Aorta (tissue), 5 donors: ENCODE results near the gene PDSS2. TPM values are rescaled to one million over a fixed set of nuclear protein-coding genes. Genes with fewer than 3 reads are reported as not detected.

Experiments used
- ATAC-seq: fragments of 200-7000 bp; cut with Tn5 transposase; one replicate; pipeline ENCODE4 v1.9.1; 2022; ENCODE audit warnings: moderate library complexity; ENCODE audit not compliant: low FRiP score
- DNase-seq, 2 donors: peaks; one replicate each; pipeline ENCODE4 v3.0.0-alpha.2; 2020
- H3K27ac ChIP-seq, 2 donors: one replicate each; pipeline ENCODE4 v1.5.1; 2013; ENCODE audit warnings: low read length in 2 of 2, mild to moderate bottlenecking in 2 of 2, moderate library complexity in 2 of 2, control low read depth in 1 of 2, inconsistent platforms in 1 of 2, low read depth in 1 of 2
- H3K27me3 ChIP-seq, 2 donors: one replicate each; pipeline ENCODE4 v1.6.1; 2013; ENCODE audit warnings: control low read depth in 1 of 2, low read length in 1 of 2, mild to moderate bottlenecking in 1 of 2, moderate library complexity in 1 of 2; ENCODE audit not compliant: insufficient read depth in 2 of 2, control insufficient read depth in 1 of 2
- H3K36me3 ChIP-seq, 2 donors: one replicate each; pipeline ENCODE4 v1.6.1; 2013; ENCODE audit warnings: control low read depth in 1 of 2, low read length in 1 of 2, mild to moderate bottlenecking in 1 of 2; ENCODE audit not compliant: insufficient read depth in 2 of 2, control insufficient read depth in 1 of 2
- H3K4me1 ChIP-seq, 2 donors: one replicate each; pipeline ENCODE4 v1.6.1; 2013; ENCODE audit warnings: low read length in 2 of 2, control low read depth in 1 of 2, mild to moderate bottlenecking in 1 of 2, moderate library complexity in 1 of 2; ENCODE audit not compliant: insufficient read depth in 2 of 2, control insufficient read depth in 1 of 2
- H3K4me3 ChIP-seq, 2 donors: one replicate each; pipeline ENCODE4 v1.5.1; 2013; ENCODE audit warnings: low read length in 2 of 2, control low read depth in 1 of 2, mild to moderate bottlenecking in 1 of 2
- H3K9me3 ChIP-seq: one replicate; pipeline ENCODE4 v1.6.1; 2013; ENCODE audit warnings: mild to moderate bottlenecking, low read length; ENCODE audit not compliant: control insufficient read depth
- WGBS, 2 donors: extraction: QIAGEN DNeasy Blood & Tissue Kit; methylation state at CpG; one replicate each; pipeline ENCODE4 v1.1.7; 2013; 5-methylcytosine and 5-hydroxymethylcytosine counted together
- intact Hi-C, 2 donors: fragments of 100-400 bp; cut with DNase I; formaldehyde crosslinking; loops; one replicate each; pipeline versions ENCODE4 v1.14.2 to v1.15.0; 2022
- polyA plus RNA-seq, 2 donors: library from polyadenylated mRNA; stranded (reverse); fragments of 200-250 nt; gene quantifications; one replicate each; pipeline ENCODE4 v1.2.3, GENCODE V29; 2013
- total RNA-seq, 2 donors: library from RNA; stranded (reverse); fragmentation: NEBNext Ultra II Directional; extraction: Animal tissue kit (Norgen Biotek cat#: 25700); gene quantifications; one replicate each; pipeline ENCODE4 v1.2.1, GENCODE V29; 2021
- donor health status: healthy with polysubstance abuse.
- donor health status: Bipolar disorder and iron deficiency.
- donor health status: DM: no; HTN: no; CAD: no.
- donor health status: DM: no; HTN: no; CAD: no.
- donor health status: DM: yes; HTN: yes; CAD: no.

Gene PDSS2
- total and polyA plus RNA-seq, 4 donors = 5.3 to 12.9 (median 9.0) TPM

DNA sequence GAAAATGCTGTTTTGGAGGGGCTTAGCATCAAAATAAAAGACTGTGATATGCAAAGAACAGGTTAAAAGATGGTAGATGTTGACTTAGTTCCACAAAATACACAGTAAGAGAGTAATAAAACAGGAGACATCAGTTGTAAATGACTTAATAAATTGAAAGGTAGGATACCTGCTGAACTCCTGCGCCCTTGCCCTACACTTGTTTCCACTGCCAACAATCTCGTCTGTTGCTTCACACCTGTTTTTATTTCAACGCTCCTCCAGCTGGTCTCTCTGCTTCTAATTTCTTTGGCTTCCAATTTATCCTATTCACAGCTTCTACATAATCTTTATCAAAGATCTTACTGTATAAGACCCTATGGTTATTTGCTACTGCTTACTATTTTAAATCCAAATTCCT, 228.1 kb downstream of the PDSS2 start:
- no peak for DNase-seq
- H3K36me3 ChIP-seq = no peaks in the 10 kb centered on the region
- no peaks in the 10 kb centered on the region for H3K4me1 ChIP-seq
- no peaks in the 10 kb centered on the region for H3K27me3 ChIP-seq
- no peak overlapping the region for H3K4me3 ChIP-seq
- intact Hi-C loops = no loop called here
- H3K27ac ChIP-seq = no peak overlapping the region
- H3K9me3 ChIP-seq = no peaks in the 10 kb centered on the region
- 95 to 96% methylated on average over 3 of the region's 3 CpGs for WGBS, 2 donors
- no peak for ATAC-seq

DNA sequence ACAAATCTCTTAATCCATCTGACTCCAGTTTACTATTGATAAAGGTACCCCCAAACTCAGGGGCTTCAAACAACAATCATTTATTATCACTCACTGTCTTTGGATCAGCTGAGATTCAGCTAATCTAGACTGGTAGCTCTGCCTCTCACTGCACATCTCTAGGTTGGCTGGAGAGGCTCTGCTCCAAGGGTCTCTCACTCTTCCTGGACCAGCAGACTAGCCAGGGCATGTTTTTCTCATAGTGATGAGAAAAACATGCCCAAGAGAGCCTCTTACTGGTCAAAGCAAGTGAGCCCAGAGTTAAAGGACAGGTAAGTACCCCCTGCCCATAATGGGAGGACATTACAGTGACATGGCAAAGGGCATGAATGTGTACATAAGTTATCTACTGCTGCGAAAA, 228.9 kb downstream of the PDSS2 start:
- H3K36me3 ChIP-seq = no peaks in the 10 kb centered on the region
- intact Hi-C loops = no loop called here
- no peaks in the 10 kb centered on the region for H3K4me1 ChIP-seq
- no peak for ATAC-seq
- 84 to 88% methylated on average over 1 of the region's 1 CpG for WGBS, 2 donors
- no peak overlapping the region for H3K27ac ChIP-seq
- no peak overlapping the region for H3K4me3 ChIP-seq
- DNase-seq = no peak
- H3K9me3 ChIP-seq = no peaks in the 10 kb centered on the region
- no peaks in the 10 kb centered on the region for H3K27me3 ChIP-seq

DNA sequence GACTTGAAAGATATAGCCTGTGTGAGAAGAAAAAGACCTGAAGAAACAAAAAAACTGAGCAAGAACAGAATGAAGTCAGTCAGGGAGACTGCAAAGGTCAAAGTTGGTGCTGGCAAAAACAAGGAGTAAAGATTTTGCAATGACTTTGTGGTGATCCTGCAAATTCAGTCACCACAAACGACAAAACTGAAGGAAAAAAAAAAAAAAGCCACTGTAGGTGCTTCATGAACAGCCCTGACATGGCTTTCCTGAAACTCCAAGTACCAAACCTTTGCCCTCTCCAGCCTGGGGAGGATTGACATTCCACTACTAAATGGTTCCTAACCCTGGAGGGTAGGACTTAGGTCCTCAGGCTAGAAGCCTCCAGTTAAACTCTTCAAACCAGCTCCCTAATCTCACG, 229.3 kb downstream of the PDSS2 start:
- Histone ChIP-seq H3K9me3 (no peaks in the 10 kb centered on the region), H3K27ac (no peak overlapping the region), H3K4me3 (no peak overlapping the region), H3K27me3 (no peaks in the 10 kb centered on the region), H3K4me1 (no peaks in the 10 kb centered on the region), H3K36me3 (no peaks in the 10 kb centered on the region)
- intact Hi-C loops = no loop called here
- ATAC-seq (no peak), DNase-seq (no peak)
- WGBS, 2 donors = 91 to 93% methylated on average over 2 of the region's 2 CpGs

DNA sequence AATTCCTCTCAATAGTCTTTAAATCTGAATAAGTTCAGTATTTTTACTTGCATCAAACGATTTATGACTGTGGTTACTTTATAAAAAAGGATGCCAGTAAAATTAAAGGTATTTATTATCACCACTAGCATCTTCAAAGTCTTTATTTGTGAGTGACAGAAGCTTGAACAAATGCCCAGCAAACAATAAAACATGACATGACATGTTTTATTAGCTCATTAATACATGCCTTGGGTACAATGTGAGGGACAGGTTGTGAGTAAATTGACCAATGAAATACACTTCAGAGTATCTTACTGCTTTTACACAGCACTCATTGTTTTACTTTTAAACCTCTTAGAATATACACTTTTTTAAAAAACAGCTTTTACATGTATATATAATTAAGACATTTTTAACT, 230.6 kb downstream of the PDSS2 start:
- DNase-seq (no peak), ATAC-seq (no peak)
- Histone ChIP-seq H3K27ac (no peak overlapping the region), H3K36me3 (no peaks in the 10 kb centered on the region), H3K27me3 (no peaks in the 10 kb centered on the region), H3K9me3 (no peaks in the 10 kb centered on the region), H3K4me3 (no peak overlapping the region), H3K4me1 (no peaks in the 10 kb centered on the region)
- intact Hi-C loops = no loop called here
- WGBS, 2 donors = 93 to 94% methylated on average over 1 of the region's 1 CpG

DNA sequence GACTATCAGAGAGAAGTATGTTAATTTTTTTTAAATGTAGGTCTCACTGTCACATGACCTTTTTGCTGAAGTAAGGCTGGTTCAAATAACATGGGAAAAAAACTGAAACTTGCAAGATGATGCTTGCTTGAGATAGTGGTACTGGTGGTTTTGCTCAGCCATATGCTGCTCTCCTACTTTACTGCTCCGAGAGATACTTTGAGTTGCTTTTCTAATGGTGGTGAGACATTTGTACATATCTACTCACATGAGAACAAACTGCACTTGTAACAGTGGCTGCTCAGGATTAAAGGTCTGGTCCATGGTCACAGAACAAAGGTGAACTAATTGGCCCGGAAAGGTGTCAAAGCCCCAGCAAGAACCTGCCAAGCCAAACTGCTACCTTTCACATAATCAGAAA, 237.8 kb downstream of the PDSS2 start:
- intact Hi-C loops = no loop called here
- no peaks in the 10 kb centered on the region for H3K4me1 ChIP-seq

DNA sequence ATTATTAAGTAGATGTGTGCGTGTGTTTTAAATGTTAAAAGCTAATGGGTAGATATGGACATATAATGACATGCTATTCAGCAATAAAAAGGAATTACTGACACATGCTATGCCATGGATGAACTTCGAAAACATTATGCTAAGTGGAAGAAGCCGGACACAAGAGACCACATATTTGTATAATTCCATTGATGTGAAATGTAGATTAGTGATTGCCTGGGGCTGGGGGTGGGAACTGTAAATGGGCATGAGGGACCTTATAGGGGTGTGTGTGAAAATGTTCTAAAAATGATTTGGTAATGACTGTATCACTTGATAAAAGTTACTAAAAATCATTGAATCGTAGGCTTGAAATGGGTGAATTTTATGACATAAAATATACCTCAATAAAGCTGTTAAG, 239.5 kb downstream of the PDSS2 start:
- H3K4me3 ChIP-seq = no peak overlapping the region
- H3K27me3 ChIP-seq = no peaks in the 10 kb centered on the region
- no peaks in the 10 kb centered on the region for H3K9me3 ChIP-seq
- no peak for ATAC-seq
- no peaks in the 10 kb centered on the region for H3K36me3 ChIP-seq
- no peak for DNase-seq
- WGBS, 2 donors = 96 to 97% methylated on average over 4 of the region's 4 CpGs
- no peaks in the 10 kb centered on the region for H3K4me1 ChIP-seq
- no peak overlapping the region for H3K27ac ChIP-seq
- intact Hi-C loops = no loop called here

More for the DNA sequence above, 237.8 kb downstream of the PDSS2 start:
- no peak for DNase-seq
- no peak overlapping the region for H3K4me3 ChIP-seq
- H3K27ac ChIP-seq = no peak overlapping the region
- no peaks in the 10 kb centered on the region for H3K27me3 ChIP-seq
- no peaks in the 10 kb centered on the region for H3K36me3 ChIP-seq
- no peak for ATAC-seq
- no peaks in the 10 kb centered on the region for H3K9me3 ChIP-seq
- 91 to 93% methylated on average over 2 of the region's 2 CpGs for WGBS, 2 donors

DNA sequence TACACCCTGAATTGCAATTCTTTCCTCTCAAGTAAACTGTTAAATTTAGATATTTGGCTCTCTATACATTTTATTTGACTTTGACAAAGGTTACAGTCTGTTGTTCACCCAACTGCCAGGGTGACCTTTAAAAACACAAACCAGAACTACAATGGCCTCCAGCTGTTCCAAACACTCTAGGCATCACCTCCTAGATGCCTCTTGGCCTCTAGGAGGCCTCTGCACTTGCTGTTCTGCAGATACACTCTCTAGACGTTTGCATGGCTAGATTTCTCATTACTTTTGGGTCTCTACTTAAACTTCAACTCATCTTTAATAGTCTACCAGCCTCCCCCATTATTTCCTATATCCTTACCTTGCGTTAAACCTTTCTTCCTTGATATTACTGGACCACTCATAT, 241.2 kb downstream of the PDSS2 start:
- Histone ChIP-seq H3K27ac (no peak overlapping the region), H3K27me3 (no peaks in the 10 kb centered on the region), H3K36me3 (no peaks in the 10 kb centered on the region), H3K9me3 (no peaks in the 10 kb centered on the region), H3K4me1 (no peaks in the 10 kb centered on the region), H3K4me3 (no peak overlapping the region)
- 51 to 59% methylated on average over 2 of the region's 2 CpGs for whole genome bisulfite sequencing, 2 donors
- ATAC-seq = no peak
- DNase-seq = no peak
- intact Hi-C loops = no loop called here

DNA sequence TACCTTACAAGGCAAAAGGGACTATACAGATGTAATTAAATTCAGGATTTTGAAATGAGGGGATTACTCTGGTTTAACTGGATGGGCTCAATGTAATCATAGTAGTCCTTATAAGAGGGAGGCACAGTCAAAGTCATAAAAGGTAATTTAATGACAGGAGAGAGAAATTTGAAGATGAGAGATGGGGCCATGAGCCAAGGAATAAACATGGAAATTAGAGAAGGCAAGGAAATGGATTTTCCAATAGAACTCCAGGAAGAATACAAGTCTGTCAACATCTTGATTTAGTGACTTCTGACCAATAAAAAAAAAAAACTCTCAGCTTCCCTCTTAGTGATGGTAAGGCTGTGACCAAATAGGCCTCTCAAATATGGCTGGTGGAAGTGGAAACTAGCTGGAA, 242.1 kb downstream of the PDSS2 start:
- Histone ChIP-seq H3K4me3 (no peak overlapping the region), H3K27ac (no peak overlapping the region), H3K27me3 (no peaks in the 10 kb centered on the region), H3K4me1 (no peaks in the 10 kb centered on the region), H3K9me3 (no peaks in the 10 kb centered on the region), H3K36me3 (no peaks in the 10 kb centered on the region)
- intact Hi-C loops = no loop called here
- no peak for ATAC-seq
- no peak for DNase-seq

DNA sequence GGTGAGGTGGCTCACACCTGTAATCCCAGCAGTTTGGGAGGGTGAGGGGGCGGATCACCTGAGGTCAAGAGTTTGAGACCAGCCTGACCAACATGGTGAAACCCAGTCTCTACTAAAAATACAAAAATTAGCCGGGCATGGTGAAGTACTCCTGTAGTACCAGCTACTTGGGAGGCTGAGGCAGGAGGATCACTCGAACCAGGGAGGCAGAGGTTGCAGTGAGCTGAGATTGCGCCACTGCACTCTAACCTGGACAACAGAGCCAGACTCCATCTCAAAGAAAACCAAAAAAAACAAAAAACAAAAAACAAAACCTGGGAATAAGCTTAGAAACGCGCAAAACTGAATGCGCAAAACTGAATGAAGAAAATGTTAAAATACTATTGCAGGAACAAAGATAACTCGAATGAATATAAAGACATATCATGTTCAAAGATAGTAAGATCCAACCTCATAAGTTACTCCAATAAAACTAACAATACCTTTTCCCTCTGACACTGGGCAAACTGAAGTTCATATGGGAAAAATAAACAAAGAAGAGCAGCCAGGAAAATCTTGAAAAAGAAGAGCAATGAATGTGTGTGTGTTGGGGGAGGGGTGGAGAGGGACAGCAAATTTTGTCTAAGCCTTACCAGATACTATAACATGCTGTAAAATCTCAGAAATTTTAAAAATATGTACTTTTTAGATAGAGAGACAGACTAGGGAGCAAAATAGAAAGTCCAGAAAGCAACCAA, 243.0 kb downstream of the PDSS2 start:
- DNase-seq (no peak), ATAC-seq (no peak)
- H3K27ac ChIP-seq = no peak overlapping the region
- H3K27me3 ChIP-seq = no peaks in the 10 kb centered on the region
- intact Hi-C loops = no loop called here
- 90 to 91% methylated on average over 8 of the region's 8 CpGs for WGBS, 2 donors
- no peaks in the 10 kb centered on the region for H3K36me3 ChIP-seq
- no peak overlapping the region for H3K4me3 ChIP-seq
- H3K9me3 ChIP-seq = no peaks in the 10 kb centered on the region
- H3K4me1 ChIP-seq = no peaks in the 10 kb centered on the region
